Bronchial epithelial cell (primary cell): ENCODE results near the gene MFSD1. TPM values are rescaled to one million over a fixed set of nuclear protein-coding genes. Genes with fewer than 3 reads are reported as not detected.

Experiments used
- DNase-seq: peaks from one replicate; pipeline ENCODE4 v3.0.0-alpha.2; 2010; ENCODE audit warnings: low read depth
- FAIRE-seq: peaks from 2 replicates; lab custom pipeline; 2011; peaks lifted over from hg19 to GRCh38; lab: Jason Lieb, UNC
- H3K27me3 ChIP-seq: 2 replicates; pipeline ENCODE4 v1.5.1; 2011; ENCODE audit warnings: low read length; ENCODE audit not compliant: control insufficient read depth, insufficient read depth
- H3K36me3 ChIP-seq: 2 replicates; pipeline ENCODE4 v1.5.1; 2011; ENCODE audit warnings: low read length; ENCODE audit not compliant: control insufficient read depth, insufficient read depth
- H3K4me3 ChIP-seq: 2 replicates; pipeline ENCODE4 v1.5.1; 2011; ENCODE audit warnings: mild to moderate bottlenecking, low read depth, low read length, control low read depth
- total RNA-seq: library from RNA; depleted of rRNA; stranded (reverse); fragments of >200 nt; gene quantifications from 2 replicates; pipeline ENCODE4 v1.2.1, GENCODE V29; 2014
- TF ChIP-seq, protein P1 (sequence below): IDR thresholded peaks from 2 replicates; pipeline ENCODE4 v1.5.1; 2011; ENCODE audit warnings: mild to moderate bottlenecking, moderate library complexity, low read length, control low read depth, inconsistent platforms; ENCODE audit not compliant: insufficient read depth, severe bottlenecking

Gene MFSD1
- total RNA-seq, 1 donor from 2014 or later, result 57.1 TPM

DNA sequence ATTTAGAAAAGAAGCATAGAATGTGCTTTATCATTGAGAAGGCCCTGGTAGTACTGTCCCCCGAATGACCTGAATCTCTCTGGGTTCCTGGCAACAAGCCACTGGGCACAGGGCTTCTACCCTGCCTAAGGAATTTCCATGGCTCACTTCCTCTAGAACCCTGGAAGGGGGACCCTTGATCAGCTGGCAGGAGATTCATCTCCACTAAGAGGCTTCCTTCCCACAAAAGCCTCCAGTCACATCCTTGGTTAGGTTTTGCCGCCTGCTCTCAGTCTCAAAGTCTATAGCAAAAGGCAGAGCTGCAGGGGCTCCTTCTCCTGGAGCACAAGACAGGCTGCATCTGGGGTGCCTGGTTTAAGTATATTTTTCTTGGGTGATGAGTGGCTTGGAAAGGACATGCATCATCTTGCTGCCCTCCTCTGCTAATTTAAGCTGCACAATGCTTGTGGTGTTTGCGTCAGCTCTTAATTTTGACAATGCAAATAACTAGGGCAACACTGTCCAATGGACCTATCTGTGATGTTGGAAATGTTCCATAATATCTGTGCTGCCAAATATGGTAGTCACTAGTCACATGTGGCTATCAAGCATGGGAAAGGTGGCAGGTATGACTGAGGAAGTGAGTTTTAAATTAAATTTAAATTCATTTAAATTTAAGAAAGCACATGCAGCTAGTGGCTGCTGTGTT lies 36.2 kb upstream of the MFSD1 start:
- Histone ChIP-seq H3K27me3 (no peaks in the 10 kb centered on the region), H3K4me3 (no peak overlapping the region), H3K36me3 (no peaks in the 10 kb centered on the region)
- TF ChIP-seq, protein P1, sequence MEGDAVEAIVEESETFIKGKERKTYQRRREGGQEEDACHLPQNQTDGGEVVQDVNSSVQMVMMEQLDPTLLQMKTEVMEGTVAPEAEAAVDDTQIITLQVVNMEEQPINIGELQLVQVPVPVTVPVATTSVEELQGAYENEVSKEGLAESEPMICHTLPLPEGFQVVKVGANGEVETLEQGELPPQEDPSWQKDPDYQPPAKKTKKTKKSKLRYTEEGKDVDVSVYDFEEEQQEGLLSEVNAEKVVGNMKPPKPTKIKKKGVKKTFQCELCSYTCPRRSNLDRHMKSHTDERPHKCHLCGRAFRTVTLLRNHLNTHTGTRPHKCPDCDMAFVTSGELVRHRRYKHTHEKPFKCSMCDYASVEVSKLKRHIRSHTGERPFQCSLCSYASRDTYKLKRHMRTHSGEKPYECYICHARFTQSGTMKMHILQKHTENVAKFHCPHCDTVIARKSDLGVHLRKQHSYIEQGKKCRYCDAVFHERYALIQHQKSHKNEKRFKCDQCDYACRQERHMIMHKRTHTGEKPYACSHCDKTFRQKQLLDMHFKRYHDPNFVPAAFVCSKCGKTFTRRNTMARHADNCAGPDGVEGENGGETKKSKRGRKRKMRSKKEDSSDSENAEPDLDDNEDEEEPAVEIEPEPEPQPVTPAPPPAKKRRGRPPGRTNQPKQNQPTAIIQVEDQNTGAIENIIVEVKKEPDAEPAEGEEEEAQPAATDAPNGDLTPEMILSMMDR, result no peak
- FAIRE-seq (no peak), DNase-seq (peak; percentile 52)

DNA sequence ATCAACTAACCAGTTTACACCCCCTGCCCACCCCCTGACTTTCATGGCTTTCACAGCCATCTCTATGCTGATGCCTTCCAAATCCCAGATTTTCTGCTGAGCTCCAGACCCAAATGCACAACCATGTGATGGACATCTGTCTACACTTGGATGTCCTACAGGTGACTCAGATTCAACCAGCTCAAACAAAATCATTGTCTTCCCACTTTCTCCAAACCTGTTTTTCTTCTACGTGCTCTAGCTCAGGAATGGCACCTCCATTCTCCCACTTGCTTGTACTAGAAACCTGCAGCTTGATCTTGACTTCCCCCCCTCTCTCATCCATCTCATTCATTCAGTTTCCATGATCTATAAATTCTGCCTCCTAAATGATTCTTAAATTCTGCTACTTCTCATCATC lies 35.5 kb upstream of the MFSD1 start:
- Histone ChIP-seq H3K36me3 (no peaks in the 10 kb centered on the region), H3K4me3 (no peak overlapping the region), H3K27me3 (no peaks in the 10 kb centered on the region)
- FAIRE-seq (no peak), DNase-seq (peak; percentile 68)
- TF ChIP-seq, protein P1, result no peak

DNA sequence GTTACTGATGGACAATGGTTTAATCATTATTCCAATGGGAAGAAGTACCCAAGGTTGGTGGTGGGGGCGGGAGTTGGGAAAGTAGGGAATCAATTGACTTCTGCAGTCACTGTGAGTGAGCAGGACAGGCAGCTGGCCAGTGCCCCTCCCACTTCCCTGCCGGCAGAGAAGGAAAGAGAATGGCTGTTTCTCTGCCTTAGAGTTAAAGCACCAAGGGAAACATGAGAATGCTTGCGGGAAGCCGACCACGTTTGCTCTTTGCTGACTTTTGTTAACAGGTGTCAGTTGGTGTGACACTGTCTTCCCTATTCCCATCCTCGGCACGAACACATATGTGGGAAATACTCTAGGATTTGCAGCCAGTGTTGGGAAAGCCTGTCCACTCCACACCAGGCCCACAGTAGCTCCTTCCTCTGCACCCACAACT lies 33.5 kb upstream of the MFSD1 start:
- H3K27me3 ChIP-seq, result no peaks in the 10 kb centered on the region
- no peaks in the 10 kb centered on the region for H3K36me3 ChIP-seq
- H3K4me3 ChIP-seq, result no peak overlapping the region
- DNase-seq (peak; percentile 40), FAIRE-seq (no peak)
- TF ChIP-seq, protein P1, result no peak

DNA sequence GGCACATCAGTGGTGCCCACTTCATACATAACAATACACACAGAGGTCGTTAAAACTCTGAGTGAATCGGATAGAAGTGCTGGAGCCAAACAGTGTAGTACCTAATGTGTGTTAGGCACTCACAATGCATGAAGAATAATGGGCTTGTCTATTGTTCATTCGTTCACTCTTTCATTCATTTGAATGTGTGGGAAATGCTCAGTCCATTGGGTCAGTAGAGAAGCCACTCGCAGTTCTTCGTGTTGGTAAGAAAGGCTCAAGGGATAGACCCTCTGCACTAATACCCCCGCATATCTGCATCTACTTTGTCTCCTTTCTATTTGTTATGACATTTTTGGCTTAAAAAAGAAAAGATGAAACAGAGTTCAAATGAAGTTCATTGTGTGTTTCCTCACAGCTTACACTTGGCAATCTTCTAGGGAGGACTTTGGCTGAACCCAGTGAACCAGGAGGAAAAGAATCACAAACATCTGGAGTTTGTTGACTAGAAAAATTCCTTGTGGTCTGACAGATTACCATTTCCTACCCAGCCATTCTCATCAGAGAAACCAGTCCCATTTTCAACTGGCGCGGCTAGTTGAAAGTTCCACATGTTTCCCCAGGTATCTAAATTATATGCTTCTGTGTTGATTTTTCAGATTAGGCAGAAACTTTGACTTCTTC lies 32.8 kb upstream of the MFSD1 start:
- H3K36me3 ChIP-seq, result no peaks in the 10 kb centered on the region
- FAIRE-seq (no peak), DNase-seq (peak; percentile 76)
- H3K4me3 ChIP-seq, result no peak overlapping the region
- TF ChIP-seq, protein P1, result no peak
- H3K27me3 ChIP-seq, result no peaks in the 10 kb centered on the region

DNA sequence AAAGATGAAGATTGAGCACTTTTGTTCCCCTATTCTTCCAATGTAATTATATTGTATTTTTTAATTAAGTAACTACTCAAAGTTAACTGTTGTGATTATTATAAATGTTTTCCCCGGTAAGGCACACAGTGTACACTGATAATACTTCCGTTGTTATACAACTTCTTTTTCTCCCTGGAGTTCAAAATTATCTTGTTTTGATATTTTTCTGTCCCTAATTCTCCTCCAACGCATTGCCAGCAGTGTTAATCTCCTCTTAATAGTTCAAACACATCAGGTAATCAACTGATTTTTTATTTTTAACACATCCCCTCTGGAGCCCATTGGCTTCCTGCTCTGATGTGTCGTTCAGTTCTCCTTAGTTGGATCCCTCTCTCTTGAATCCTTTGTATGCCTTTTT lies 32.3 kb upstream of the MFSD1 start:
- DNase-seq (no peak), FAIRE-seq (no peak)
- H3K4me3 ChIP-seq, result no peak overlapping the region

More for the DNA sequence above, 32.3 kb upstream of the MFSD1 start:
- TF ChIP-seq, protein P1, result no peak
- Histone ChIP-seq H3K36me3 (no peaks in the 10 kb centered on the region), H3K27me3 (no peaks in the 10 kb centered on the region)
